ENCODE data around the gene CYP26A1. TPM values are rescaled to one million over a fixed set of nuclear protein-coding genes. Genes with fewer than 3 reads are reported as not detected.
A peak's percentile ranks its signal among the peaks of the same experiment; 100 is the strongest.

Gene CYP26A1
- total RNA-seq, 4 donors from 2014 or later: not detected

GRCh38 chr10:93071177-93071472, 2.6 kb upstream of the CYP26A1 start:
- 72% methylated on average over 7 of the region's 7 CpGs for WGBS
- intact Hi-C loops (cut with DNase I): no loop called here
- H3K9me3 ChIP-seq: no peaks in the 10 kb centered on the region
- H3K4me1 ChIP-seq: peaks cover 35 to 63% (median 56%) of the 10 kb centered on the region in 4 donors
- no peak overlapping the region for H3K27ac ChIP-seq (replicated peaks in 1 of 4)
- H3K4me3 ChIP-seq: no peak overlapping the region
- peaks cover 10 to 100% (median 50%) of the 10 kb centered on the region in 4 donors for H3K27me3 ChIP-seq
- no peak for TF ChIP-seq POLR2A (IDR thresholded peaks at IDR 0.05; ENCODE audit: low read depth)
- TF ChIP-seq CTCF (IDR thresholded peaks at IDR 0.05): no peak
- TF ChIP-seq EP300 (IDR thresholded peaks at IDR 0.05): no peak
- TF ChIP-seq POLR2AphosphoS5 (IDR thresholded peaks at IDR 0.05): no peak
- H3K36me3 ChIP-seq: no peaks in the 10 kb centered on the region
- DNase-seq (ENCODE audit: extremely low spot score): peak; percentile 68

- H3K4me1 ChIP-seq: peaks cover 35 to 58% (median 54%) of the 10 kb centered on the region in 4 donors
- H3K27ac ChIP-seq (replicated peaks in 1 of 4): no peak overlapping the region
- peak overlapping the region; percentile 42 to 52 (median 46) for H3K4me3 ChIP-seq
- H3K27me3 ChIP-seq: peaks cover 10 to 98% (median 44%) of the 10 kb centered on the region in 4 donors
- 4% methylated on average over 25 of the region's 37 CpGs for WGBS
- no peaks in the 10 kb centered on the region for H3K9me3 ChIP-seq
- peak; percentile 90 for DNase-seq (ENCODE audit: extremely low spot score)
- intact Hi-C loops (cut with DNase I): no loop called here
- TF ChIP-seq CTCF (IDR thresholded peaks at IDR 0.05) (no peak), EP300 (IDR thresholded peaks at IDR 0.05) (no peak), POLR2A (IDR thresholded peaks at IDR 0.05; ENCODE audit: low read depth) (no peak), POLR2AphosphoS5 (IDR thresholded peaks at IDR 0.05) (no peak)
- H3K36me3 ChIP-seq: no peaks in the 10 kb centered on the region
These were observed 1.9 kb upstream of the CYP26A1 start for GRCh38 chr10:93071674-93072224.

DNA sequence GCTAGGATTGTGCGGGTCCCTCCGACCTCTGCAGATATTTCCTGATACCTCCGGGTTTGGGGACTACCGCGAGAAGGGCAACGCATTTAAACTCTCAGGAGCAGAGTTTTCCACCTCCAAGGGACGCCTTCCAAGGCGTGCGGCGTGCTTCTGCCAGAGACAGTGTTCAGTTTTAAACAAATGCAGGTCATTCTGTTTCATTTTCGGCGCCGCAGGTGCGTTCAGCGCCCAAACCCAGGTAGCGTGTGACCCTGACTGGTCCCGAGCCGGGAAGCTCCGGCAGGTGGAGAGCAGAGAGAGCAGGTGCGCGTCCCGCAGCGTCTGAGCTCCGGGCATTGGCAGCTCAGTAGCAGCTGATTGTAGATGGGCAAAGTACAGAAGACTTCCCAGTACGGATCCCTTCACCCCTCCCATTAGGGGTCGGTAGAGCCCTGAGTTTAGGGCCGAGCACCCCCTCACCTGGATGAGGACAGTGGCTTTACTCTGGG, 1.4 kb upstream of the CYP26A1 start:
- Histone ChIP-seq H3K27me3 (peaks cover 10 to 93% (median 44%) of the 10 kb centered on the region in 4 donors), H3K4me3 (peak overlapping the region; percentile 42 to 52 (median 46)), H3K27ac (replicated peaks in 1 of 4) (no peak overlapping the region), H3K36me3 (no peaks in the 10 kb centered on the region), H3K9me3 (no peaks in the 10 kb centered on the region), H3K4me1 (peaks cover 35 to 58% (median 54%) of the 10 kb centered on the region in 4 donors)
- no peak for TF ChIP-seq POLR2A (IDR thresholded peaks at IDR 0.05; ENCODE audit: low read depth)
- intact Hi-C loops (cut with DNase I): no loop called here
- DNase-seq (ENCODE audit: extremely low spot score): no peak
- 1% methylated on average over 15 of the region's 27 CpGs for WGBS

- no peak for TF ChIP-seq EP300 (IDR thresholded peaks at IDR 0.05)
- TF ChIP-seq POLR2AphosphoS5 (IDR thresholded peaks at IDR 0.05): no peak
- no peak for TF ChIP-seq POLR2A (IDR thresholded peaks at IDR 0.05; ENCODE audit: low read depth)
- TF ChIP-seq CTCF (IDR thresholded peaks at IDR 0.05): no peak
- H3K27me3 ChIP-seq: peaks cover 10 to 87% (median 42%) of the 10 kb centered on the region in 4 donors
- H3K36me3 ChIP-seq: no peaks in the 10 kb centered on the region
- intact Hi-C loops (cut with DNase I): no loop called here
- H3K4me1 ChIP-seq: peaks cover 35 to 56% (median 53%) of the 10 kb centered on the region in 4 donors
- H3K27ac ChIP-seq (replicated peaks in 1 of 4): no peak overlapping the region
- peak; percentile 92 for DNase-seq (ENCODE audit: extremely low spot score)
- 4% methylated on average over 18 of the region's 34 CpGs for WGBS
- H3K9me3 ChIP-seq: no peaks in the 10 kb centered on the region
- peak overlapping the region; percentile 42 to 52 (median 46) for H3K4me3 ChIP-seq
These were observed 767 bp upstream of the CYP26A1 start for GRCh38 chr10:93072713-93073538.

DNA sequence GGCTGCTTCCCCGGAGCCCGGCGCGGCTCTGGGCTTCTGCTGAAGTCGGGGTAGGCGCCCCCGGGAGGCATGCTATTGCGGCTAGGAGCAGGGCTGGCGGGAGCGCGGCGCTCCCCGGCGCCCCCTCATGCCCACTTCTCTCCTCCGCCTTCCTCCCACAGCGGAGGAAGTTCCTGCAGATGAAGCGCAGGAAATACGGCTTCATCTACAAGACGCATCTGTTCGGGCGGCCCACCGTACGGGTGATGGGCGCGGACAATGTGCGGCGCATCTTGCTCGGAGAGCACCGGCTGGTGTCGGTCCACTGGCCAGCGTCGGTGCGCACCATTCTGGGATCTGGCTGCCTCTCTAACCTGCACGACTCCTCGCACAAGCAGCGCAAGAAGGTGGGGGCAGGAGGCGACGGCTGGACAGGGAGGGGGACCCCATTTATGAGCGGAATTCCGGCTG, 479 bp downstream of the CYP26A1 start:
- 2% methylated on average over 36 of the region's 40 CpGs for WGBS
- intact Hi-C loops (cut with DNase I): no loop called here
- Histone ChIP-seq H3K9me3 (no peaks in the 10 kb centered on the region), H3K27ac (replicated peaks in 1 of 4) (no peak overlapping the region), H3K4me1 (peaks cover 35 to 45% (median 42%) of the 10 kb centered on the region in 4 donors), H3K4me3 (peak overlapping the region; percentile 40 to 52 (median 46)), H3K36me3 (no peaks in the 10 kb centered on the region), H3K27me3 (peaks cover 10 to 87% (median 36%) of the 10 kb centered on the region in 4 donors)
- TF ChIP-seq CTCF (IDR thresholded peaks at IDR 0.05) (no peak), EP300 (IDR thresholded peaks at IDR 0.05) (no peak), POLR2AphosphoS5 (IDR thresholded peaks at IDR 0.05) (no peak), POLR2A (IDR thresholded peaks at IDR 0.05; ENCODE audit: low read depth) (no peak)
- peak; percentile 82 for DNase-seq (ENCODE audit: extremely low spot score)
